HPDE6-E6E7 (cell line): Measurements from ENCODE around the gene GAP43.

Experiments
- DNase-seq: peaks from one replicate; pipeline ENCODE4 v3.0.0; 2011; ENCODE audit warnings: missing footprints; ENCODE audit errors: extremely low spot score

The GAP43 gene

DNA sequence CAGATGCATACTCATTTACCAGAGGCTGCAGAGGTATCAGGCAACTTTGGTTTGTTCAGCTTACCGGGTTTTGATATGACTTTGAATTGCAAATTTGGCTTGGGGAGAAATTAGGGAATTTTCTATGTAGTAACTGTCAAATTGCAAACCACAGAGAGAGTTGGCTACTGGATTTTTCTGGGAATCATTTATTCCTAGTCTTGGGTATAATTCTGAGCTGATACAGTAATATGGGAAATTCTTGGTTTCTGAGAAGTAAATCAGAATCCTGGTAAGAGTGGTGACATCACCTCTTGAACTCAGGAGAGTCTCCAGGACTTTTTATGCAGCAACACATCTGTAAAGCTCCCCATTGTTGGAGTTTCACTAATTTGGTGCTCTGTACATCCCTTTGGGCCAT, 39.0 kb downstream of the GAP43 start:
- DNase-seq = no peak

DNA sequence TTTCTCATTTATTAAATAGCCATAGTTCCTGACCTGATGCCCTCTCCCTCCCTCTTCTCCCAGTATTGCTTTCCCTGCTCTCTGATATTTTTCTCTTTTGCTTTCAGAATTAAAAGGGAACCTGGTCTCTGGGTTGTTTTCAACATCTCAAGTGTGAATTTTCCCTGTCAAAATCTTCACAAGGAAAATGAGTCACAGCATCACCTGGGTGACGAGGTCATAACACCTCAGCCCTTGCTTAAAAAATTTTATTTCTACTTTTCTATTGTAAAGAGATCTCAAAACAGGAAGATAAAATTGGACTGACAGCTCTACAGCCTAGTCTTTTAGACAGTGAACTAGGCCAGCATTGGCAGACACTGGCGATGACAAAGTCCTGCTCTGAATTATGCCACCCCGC, 40.1 kb downstream of the GAP43 start:
- DNase-seq = no peak

DNA sequence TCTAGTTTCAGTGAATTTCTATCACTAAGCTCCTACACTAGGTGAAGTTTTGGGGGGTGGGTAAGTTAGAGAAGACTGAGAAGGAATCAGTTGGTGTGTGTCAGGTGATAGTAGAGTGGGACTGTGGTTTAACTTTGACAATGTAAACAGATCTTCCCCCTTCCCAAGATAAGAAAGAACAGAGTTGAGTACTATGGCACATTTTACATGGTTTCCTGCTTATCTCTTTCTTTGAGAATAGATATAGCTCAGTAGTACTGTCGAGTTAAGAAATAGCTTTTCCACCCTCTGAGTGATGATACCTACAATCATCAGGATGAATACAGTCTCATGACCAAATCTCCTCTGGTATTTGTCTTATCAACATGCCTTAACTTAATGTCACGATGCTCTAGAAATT, 42.8 kb downstream of the GAP43 start:
- no peak for DNase-seq

DNA sequence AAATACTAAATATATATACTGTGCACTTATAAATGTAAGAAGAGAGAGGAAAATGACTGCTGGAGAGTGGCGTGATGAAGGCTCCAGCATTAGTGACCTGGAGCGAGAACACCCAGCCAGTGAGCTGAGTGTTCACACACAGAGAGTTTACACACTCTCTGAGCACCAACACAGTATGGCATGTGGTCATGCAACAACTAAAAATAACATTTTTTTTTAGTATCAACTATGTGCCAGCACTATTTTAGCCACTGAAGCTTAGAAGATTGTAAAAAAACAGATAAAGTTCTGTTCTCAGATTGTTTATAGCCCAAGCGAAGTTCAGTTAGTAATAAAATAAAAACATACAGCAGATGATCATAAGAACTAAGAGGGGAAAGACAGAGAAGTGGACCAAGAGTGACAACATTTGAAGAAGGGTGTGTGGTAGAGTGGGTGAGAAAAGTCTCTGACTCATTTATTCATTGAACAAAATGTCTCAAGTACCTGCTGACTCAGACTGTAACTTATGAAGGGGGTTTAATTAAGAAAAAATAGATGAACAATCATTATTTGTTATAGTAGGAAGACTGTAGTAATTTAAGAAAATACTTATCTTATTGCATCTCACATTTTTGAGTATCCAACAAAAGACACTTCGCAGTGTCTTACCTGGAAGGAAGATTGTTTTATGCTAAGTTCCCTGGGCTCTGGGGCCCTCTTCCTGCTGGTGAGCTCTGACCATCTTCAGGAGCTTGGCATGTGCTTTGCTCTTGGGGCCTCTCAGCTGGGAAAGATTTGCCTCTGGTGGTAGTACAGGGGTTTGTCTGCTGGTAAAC, 43.8 kb downstream of the GAP43 start:
- DNase-seq = no peak

DNA sequence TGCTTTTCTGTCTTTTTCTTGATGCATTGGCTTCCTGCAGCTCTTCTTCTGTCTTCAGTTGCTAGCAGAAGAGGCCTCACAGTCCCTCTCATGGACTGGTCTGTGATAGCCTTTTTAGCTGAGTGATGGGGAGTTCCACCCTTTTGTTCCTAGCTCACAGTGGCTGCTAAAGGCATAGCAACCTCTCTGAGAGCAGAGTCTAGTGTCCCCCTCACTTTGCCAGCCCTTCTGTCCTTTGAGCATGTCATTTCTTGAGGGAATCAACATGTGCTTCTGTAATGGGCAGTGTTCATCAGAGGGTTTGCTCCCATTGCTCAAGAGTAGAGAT, 44.4 kb downstream of the GAP43 start:
- no peak for DNase-seq

DNA sequence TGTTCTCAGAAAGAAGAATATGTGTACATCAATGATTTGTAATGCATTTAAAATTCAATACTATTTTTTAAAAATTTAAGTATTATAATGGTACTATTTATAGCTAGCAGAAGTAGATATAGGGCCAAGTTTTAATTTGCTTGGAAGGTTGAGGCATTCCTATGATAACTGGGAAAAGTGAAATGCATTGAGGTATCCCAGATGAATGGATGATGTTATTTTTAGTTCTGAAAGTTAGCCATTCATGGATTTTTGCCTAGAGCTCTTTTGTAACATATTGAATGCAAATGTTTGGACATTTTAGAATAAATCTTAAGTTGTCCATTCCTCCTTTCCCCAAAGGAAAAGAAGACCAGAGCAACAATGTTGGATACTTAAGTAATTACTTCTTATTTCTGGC, 47.6 kb downstream of the GAP43 start:
- no peak for DNase-seq

DNA sequence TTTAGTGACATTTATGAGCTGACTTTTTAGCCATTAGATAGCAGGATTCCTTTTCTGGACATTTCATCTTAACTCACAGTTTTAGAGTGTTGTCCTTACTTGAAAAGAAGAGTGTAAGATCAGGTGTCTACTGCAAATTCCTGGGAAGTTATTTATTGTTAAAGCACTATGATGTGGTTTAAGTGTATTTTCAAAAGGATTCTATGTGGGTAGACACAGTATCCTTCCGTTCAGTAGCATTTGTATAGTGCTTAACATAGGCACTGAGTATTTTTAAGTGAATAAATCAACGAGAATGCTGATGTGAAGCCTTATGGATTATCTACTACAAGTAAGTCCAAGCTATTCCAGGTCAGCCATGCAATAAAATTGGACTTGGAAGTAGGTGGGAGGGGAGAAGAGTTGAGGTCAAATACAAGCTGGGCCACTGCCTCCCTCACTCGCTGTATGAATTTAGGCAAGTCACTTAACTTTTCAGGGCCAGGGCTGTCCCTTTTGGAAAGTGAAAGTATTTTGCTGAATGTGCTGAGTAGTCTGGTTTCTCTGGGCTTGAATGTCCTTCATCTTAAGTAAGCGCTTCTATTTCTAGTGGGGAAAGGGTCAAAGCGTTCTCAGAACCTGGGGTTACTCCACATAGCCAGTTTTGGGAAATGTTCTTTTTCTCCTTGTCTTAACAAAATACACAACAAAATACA, 48.6 kb downstream of the GAP43 start:
- no peak for DNase-seq

DNA sequence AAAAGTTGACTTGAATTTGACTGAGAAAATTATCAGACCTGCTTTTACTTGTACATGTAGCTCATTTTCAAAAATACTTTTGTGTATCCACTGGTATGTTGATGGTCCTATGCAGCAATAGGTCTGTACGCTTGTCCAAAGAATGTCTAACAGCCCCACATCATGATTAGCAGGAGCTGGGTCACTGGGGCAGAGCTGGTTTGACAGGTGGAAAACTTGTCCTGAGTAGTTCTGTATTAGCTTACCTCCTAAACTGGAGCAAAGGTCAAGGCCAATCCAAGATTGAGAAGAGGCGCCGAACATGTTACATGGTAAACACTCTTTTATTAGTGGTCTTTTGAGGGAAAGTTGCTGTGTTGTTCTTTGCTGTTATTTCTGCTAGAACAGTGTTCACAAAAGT, 50.6 kb downstream of the GAP43 start:
- no peak for DNase-seq

DNA sequence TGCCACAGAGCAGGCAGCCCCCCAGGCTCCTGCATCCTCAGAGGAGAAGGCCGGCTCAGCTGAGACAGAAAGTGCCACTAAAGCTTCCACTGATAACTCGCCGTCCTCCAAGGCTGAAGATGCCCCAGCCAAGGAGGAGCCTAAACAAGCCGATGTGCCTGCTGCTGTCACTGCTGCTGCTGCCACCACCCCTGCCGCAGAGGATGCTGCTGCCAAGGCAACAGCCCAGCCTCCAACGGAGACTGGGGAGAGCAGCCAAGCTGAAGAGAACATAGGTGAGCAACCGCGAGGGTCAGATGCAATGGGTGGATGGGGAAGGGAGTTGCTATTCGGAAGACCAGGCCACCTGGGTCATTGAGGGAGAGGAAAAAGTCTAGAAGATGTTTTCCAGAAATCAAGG, 53.0 kb downstream of the GAP43 start:
- DNase-seq = no peak

DNA sequence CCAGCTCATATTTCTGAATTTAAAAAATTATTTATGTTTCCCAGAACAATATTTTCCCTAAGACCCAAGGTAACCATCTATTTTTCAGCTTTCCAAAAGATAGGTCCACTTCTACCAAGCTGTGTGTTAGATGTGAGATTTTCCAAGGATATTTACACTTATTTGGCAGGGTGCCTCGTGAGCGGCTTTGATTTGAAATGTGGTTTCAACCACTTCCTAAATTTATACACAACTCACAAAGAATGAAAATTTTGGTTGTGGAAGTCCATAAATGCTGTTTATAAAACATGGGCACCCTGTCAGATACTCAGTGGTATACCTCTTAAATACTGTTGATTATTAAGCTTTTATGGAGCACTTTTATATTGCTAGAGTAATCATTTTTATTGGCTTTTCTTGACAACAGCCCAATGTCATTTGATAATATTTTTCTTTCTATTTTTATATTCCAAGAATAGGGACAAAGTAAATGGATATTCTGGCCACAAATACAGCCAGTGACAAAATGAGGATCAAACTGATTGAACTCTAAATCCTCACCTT, 57.6 kb downstream of the GAP43 start:
- no peak for DNase-seq

DNA sequence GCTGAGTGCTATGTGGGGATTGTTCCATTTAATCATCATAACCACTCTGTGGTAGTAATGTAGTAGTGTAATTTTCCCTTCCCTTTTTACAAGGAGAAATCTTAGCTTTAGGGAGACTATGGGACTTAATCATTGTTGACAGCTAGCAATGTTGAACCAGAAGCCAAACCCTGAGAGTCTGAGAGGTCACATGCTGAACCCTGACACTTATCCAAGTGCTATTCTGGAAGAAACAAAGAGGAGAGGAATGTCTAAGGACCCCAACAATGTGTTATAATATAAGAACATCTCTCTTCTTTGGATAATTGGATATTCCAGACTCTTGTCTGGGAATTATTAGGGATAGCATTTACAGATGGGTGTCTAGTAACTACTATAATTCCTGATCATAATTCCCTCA, 58.4 kb downstream of the GAP43 start:
- DNase-seq = no peak

DNA sequence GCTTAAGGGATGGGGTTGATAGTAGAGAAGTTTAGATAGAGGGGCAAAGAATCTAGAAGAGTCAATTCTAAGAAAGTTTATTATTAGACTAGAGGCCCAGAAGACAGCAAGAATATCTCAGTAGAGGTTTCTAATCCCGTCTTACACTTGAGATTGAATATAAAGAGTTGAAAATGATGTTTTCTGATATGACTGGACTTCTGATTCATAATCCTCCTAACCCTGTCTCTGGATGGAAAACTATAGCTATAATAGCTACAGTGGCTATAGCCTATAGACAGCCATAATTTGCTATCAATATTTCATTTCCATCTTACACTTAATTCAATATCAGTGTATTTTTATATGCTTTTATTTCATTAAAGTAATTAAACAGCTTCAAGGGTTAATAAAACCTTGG, 60.0 kb downstream of the GAP43 start:
- no peak for DNase-seq

DNA sequence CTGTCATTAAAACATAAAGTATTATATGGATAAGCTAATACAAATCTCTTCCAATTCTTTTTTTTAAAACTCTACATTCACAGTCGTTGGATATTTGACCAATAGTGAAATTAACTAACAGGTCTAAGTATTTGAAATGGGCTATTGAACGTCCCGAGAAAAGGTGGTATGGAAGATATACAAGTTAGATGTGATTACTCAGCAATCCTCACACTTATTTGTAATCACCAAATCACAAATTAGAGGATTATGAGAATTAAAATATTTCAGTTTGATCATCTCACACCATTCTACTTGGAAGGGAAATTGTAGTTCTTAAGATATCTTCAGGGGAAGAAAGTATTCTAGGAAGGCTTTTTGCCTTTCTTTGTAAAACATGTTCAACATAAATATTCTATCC, 60.5 kb downstream of the GAP43 start:
- no peak for DNase-seq

DNA sequence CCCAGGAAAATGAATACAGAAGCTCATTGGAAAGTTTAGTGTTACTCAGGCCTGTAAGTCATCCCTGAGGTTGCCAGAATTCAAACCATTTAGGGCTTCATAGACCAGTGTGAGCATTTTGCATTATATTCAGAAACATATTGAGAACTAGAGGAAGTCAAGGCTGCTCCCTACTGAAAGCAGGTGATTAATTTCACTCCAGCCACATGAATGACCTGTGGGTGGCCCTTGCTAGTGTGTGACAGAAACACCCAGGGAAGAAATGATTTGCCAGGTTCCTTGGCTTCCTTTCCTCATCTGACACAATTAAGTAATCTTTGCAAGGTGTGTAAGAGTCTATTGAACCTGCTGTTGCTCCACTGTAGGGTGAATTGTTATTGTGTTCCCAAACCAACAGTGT, 61.8 kb downstream of the GAP43 start:
- DNase-seq = no peak

DNA sequence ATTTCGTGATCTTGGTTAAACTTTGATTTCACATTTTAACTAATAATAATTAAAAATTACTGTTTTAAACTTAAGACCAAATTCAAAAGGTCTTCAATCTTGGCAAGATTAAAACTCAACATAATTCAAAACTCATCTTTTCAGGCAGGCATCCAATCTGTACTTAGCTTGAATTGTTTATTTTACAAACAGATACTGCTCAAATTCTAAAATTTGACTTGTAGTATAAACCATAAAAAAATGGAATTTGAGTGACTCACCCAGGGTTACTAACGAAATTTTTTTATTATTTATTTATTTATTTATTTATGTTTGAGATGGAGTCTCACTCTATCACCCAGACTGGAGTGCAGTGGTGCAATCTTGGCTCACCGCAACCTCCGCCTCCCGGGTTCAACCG, 64.4 kb downstream of the GAP43 start:
- no peak for DNase-seq

DNA sequence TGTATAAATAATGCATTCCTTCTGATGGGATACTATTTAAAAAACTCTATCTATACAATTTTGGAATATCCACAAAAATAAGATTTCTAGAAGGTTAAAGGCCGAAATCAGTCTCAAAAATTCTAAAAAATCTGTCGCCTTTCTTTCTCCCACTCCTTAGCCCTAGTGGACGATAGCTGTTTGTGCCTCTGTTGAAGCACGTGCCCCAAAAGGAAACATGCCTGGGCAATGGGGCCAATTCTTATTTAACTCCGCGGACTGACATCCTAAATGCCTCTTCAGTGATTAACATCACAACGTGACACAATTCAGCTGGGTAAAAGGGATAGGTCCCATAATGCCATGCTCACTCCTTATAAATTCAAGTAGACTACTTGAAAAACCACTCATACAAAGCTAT, 65.1 kb downstream of the GAP43 start:
- no peak for DNase-seq

DNA sequence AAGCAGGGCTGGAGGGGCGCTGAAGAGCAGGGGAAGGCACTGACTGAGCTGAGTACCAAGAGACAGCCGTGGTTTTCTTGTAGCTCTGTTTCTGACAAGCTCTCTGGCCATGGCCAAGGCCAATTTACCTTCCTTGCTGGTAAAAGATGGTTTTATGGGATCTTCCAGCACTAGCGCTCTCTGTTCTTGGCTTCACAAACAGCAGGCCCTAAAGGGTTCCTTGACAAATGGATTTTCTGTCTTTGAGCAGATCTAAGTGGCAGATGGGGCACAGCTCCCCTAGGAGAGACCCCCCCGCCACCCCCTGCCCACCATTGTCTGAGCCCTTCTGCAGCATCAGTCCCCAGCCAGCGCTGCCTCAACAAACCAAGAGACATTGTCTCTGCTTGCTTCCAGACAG, 66.6 kb downstream of the GAP43 start:
- no peak for DNase-seq

DNA sequence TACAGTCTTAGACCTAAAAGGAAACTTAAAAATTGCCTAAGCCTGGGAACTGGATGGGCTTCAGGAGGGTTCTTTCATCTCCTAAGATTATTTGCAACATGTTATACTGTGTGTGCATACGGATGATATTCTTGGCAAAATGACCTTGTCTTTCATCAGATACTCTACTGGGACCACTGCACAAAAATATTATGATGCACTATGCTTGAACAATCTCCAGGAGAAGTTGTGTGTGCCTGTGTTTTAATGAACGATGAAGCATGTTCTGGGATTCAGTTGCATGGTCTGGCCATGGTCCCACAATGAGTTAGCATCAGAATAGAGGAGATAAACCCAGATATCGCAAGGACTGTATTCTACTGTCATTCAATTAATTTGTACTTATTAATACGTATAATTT, 68.7 kb downstream of the GAP43 start:
- DNase-seq = no peak

DNA sequence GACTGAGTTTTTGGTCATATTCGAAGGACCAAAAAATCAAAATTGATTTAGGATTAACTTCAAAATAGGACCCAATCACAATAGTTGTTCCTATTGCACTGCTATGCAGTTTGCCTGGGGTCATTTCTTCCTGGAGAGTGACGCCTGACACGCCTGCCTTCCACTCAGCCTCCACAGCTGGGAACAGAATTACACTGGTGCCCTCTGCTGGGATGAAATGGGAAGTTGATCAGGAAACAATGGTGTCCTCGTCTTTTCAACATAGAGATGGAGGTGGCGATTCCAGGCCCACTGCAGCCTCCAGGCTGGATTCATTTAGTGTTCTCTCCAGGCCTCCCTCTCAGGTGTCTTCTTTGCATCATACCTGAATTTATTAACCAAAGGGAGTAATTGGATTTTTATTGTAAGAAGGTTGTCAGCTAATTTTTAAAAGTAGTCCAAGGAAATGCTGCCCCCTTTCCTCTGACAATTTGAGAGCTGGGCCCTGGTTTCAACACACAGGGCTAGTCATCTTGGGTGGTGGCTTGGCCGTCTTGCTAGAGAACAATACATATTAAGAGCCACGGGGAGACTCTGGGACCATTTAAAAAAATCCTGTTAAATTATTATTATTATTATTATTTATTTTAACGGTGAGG, 69.7 kb downstream of the GAP43 start:
- DNase-seq = peak; percentile 65

DNA sequence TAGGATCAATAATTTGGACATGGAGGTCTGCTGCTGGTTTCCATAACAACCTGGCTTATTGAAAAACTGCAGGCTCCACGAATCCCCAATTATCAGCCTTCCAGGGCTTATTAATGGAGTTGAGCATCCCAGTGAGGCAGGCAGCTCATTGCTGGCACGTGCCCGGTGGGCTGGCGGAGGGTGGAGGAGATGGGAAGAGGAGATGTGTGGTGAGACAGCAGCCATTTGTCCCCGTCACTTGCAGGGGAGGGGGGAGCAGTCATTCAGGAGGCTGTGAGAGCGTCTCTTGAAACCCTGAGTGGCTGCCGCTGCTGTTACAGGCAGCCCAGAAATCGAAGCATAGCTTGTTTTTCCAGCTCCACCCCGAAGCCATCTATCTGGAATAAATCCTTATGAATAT, 70.6 kb downstream of the GAP43 start:
- DNase-seq = no peak

DNA sequence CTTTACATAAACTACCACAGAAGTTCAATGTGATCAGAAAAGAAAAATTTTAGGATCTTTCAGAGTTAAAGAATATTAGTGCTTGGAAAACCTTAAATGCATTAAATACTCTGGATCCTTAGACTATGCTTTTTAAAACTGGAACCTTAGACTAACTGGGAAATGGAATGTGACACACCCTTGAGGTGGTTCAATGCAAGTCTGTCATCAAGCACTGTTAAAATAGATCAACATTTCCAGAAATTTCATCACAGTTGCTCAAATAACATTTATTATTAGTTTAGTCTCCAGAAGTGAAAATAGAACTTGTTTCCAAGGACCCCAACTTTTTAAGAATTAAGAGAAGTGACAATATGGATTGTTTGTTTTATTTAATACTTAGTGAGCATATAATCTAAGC, 71.8 kb downstream of the GAP43 start:
- DNase-seq = no peak

DNA sequence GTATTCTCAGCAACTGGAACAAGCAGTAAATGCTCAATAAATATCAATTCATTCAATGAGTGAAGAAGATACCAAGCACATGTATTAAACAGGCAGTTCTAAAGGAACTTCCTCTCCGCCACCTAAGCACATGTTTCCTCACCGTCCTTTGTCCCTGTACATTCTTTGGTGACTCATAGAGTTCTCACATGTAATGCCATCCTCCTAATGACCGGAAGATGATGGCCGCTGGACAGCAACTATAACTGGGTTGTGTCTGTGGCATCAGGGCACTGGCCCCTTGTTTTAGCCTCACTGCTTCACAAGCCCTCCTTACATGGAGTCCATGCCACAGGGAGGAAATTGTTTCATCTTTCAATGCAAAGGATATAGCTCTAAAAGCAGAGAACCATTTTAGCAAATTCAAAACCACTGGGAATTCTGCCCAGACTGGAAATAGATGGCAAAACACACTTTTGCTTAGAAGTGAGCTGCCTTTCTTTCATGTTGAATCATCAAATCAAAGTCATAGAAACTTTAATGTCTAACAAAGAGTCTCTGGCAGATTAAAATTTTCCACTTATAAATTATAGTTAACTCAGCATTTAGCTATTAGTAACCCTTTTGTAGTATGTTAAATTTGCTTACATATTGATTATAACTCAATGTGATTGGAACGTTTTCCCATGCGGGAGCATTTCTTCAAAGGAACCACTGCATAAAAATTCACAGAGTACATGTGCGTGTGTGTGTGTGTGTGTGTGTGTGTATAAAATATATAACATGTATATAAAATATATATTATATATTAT, 74.1 kb downstream of the GAP43 start:
- no peak for DNase-seq
